Central memory CD8-positive, alpha-beta T cell (primary cell): ENCODE data around the gene PLEKHJ1.
A peak's percentile ranks its signal among the peaks of the same experiment; 100 is the strongest.

ENCODE experiments used
- ATAC-seq: fragments of 150-1000 bp; cut with Tn5 transposase; replicated peaks from 2 replicates; pipeline ENCODE4 v1.10.0; 2022; ENCODE audit warnings: mild to moderate bottlenecking, moderate FRiP score, moderate number of reproducible peaks; ENCODE audit not compliant: poor library complexity, severe bottlenecking; ENCODE audit errors: extremely low read depth
- DNase-seq, 2 donors: peaks; one replicate each; pipeline ENCODE4 v3.0.0; 2021; ENCODE audit warnings: low spot score in 2 of 2
- H3K27ac Mint-ChIP-seq: one replicate; pipeline ENCODE4 v1.8.0; 2022; ENCODE audit warnings: low read depth, mild to moderate bottlenecking, moderate library complexity, mixed read lengths
- H3K27me3 Mint-ChIP-seq: one replicate; pipeline ENCODE4 v1.8.0; 2022; ENCODE audit warnings: mixed read lengths
- H3K36me3 Mint-ChIP-seq: one replicate; pipeline ENCODE4 v1.8.0; 2022; ENCODE audit warnings: mild to moderate bottlenecking, moderate library complexity, mixed read lengths; ENCODE audit not compliant: insufficient read depth
- H3K4me1 Mint-ChIP-seq: one replicate; pipeline ENCODE4 v1.8.0; 2022; ENCODE audit warnings: mixed read lengths
- H3K4me3 Mint-ChIP-seq: one replicate; pipeline ENCODE4 v1.8.0; 2022; ENCODE audit warnings: mild to moderate bottlenecking, moderate library complexity, mixed read lengths
- H3K9me3 Mint-ChIP-seq: one replicate; pipeline ENCODE4 v1.8.0; 2022; ENCODE audit warnings: mixed read lengths

PLEKHJ1 gene

GRCh38 chr19:2232286-2233151 lies 3.6 kb downstream of the PLEKHJ1 start:
- Mint-ChIP-seq H3K9me3 (no peaks in the 10 kb centered on the region), H3K36me3 (peaks cover 33% of the 10 kb centered on the region), H3K27ac (peak overlapping the region; percentile 71), H3K4me1 (peaks cover 28% of the 10 kb centered on the region), H3K4me3 (no peak overlapping the region), H3K27me3 (no peaks in the 10 kb centered on the region)
- ATAC-seq (no peak), DNase-seq (no peak)

DNA sequence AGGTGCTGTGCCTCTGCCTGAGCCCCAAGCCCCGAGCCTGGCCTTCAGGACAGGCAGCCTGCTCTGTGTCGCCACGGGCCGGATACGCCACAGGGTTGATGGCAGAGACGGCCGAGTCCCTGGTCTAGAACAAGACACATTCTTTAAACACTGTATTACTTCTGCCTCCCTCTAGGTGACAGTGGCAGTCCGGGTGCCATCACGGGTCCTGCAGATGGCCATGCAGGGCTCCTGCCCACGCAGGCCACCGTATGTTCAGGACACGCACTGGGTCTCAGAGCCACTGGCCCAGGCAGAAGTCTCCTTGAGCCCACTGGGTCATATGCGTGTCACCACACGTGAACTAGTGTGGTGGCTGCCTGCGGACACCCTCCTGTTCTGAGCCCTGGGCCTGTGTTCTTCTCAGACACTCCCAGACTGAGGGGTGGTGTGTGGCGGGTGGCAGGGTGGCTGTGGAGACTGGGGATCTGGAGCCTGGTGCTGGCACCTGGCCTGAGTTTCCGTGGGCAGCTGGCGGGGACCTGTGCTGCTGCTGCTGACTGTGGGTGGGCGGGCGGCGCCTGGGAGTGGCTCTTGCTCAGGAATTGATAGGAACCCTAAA lies 4.4 kb downstream of the PLEKHJ1 start:
- Mint-ChIP-seq H3K4me3 (no peak overlapping the region), H3K36me3 (peaks cover 27% of the 10 kb centered on the region), H3K9me3 (no peaks in the 10 kb centered on the region), H3K4me1 (peaks cover 24% of the 10 kb centered on the region), H3K27me3 (no peaks in the 10 kb centered on the region), H3K27ac (peak overlapping the region; percentile 71)
- ATAC-seq (no peak), DNase-seq (no peak)

DNA sequence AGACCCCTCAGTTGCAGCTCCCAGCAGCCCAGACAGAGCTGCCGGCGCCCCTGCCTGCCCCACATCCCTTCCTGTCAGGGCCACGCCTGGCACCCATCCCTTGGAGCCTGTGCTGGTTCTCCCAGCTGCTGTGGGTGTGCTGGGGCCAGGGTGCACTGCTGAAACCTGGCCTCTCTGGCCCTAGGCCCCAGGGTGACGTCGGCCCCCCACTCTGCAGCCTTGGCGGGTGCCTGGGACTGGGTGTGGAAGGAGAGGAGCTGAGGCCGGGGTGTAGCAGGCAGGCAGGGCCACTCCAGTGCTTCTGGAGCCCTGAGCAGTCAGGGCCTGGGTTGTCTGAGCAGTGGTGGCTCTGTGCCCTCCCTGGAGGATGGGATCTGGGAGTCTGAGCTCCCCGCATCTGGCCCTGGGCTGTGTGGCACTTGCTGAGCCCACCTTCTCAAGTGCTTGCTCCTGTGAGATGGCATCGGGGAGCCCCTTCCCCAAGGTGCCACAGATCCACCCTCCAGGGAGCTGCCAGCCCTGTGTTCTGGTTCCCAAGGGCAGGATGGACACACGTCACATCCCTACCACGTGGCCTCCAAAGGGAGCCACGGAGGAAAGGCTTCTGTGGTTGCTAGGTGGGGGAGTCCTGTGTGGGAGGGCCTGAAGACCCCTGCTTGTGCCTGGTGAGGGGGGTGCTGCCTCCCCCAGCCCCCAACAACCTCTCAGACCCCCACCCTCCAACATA lies 5.2 kb downstream of the PLEKHJ1 start:
- peaks cover 17% of the 10 kb centered on the region for H3K4me1 Mint-ChIP-seq
- H3K36me3 Mint-ChIP-seq = peaks cover 20% of the 10 kb centered on the region
- H3K27ac Mint-ChIP-seq = no peak overlapping the region
- no peak for ATAC-seq
- H3K27me3 Mint-ChIP-seq = no peaks in the 10 kb centered on the region
- H3K4me3 Mint-ChIP-seq = no peak overlapping the region
- DNase-seq = no peak
- H3K9me3 Mint-ChIP-seq = no peaks in the 10 kb centered on the region

GRCh38 chr19:2230033-2230531 lies 6.0 kb downstream of the PLEKHJ1 start:
- Mint-ChIP-seq H3K9me3 (no peaks in the 10 kb centered on the region), H3K27ac (no peak overlapping the region), H3K27me3 (no peaks in the 10 kb centered on the region), H3K4me3 (no peak overlapping the region), H3K36me3 (peaks cover 22% of the 10 kb centered on the region), H3K4me1 (peaks cover 13% of the 10 kb centered on the region)
- DNase-seq (no peak), ATAC-seq (no peak)

DNA sequence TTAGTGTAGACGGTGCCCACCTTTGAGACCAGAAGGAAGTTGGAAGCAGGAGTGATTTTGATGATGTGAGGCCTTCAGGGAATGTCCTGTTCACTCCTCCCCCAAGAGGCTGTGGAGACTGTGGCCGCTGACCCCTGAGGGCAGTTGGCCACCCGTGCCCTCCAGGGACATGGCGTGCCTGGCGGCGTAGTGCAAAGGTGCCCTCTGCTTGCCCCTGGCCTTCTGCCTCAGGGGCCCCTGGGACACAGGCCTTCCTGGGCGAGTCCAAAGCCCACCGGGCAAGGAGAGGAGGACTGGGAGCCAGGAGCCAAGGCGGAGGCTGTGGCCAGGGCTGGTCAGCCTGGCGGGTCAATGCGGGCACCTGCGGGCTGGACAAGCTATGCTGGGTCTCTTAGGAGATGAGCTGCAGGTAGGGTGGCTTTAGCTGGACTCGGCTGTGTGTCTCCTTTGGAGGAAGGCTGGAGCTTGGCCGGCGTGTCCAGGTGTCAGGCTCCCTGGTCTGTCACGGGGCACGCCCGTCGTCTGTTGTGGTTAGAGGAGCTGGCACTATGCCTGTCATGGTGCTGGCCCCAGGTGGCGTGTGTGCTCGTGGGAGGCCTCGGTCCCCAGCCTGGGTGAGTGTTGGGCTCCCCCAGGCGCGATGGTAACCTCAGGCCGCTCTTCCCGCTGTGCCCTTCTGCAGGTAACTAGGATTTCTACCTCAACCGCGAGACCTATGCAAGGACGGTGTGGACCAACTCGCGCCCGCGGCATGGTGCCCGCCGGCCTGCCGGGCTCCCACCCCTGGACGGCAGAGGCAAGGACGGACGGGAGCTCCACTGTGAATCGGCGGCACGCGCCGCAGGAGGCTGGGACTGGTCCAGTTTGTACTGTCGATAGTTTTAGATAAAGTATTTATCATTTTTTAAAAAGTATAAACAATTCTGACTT lies 6.8 kb downstream of the PLEKHJ1 start:
- ATAC-seq (no peak), DNase-seq (no peak)
- no peaks in the 10 kb centered on the region for H3K9me3 Mint-ChIP-seq
- peaks cover 24% of the 10 kb centered on the region for H3K36me3 Mint-ChIP-seq
- no peak overlapping the region for H3K27ac Mint-ChIP-seq
- H3K4me3 Mint-ChIP-seq = no peak overlapping the region
- no peaks in the 10 kb centered on the region for H3K27me3 Mint-ChIP-seq
- H3K4me1 Mint-ChIP-seq = peaks cover 6% of the 10 kb centered on the region

- H3K27ac Mint-ChIP-seq = no peak overlapping the region
- no peak for ATAC-seq
Observed at GRCh38 chr19:2228157-2229030, 7.7 kb downstream of the PLEKHJ1 start.

GRCh38 chr19:2227415-2228156 lies 8.5 kb downstream of the PLEKHJ1 start:
- H3K36me3 Mint-ChIP-seq = peaks cover 21% of the 10 kb centered on the region
- H3K4me1 Mint-ChIP-seq = peaks cover 10% of the 10 kb centered on the region
- DNase-seq (no peak), ATAC-seq (no peak)
- no peak overlapping the region for H3K27ac Mint-ChIP-seq
- H3K27me3 Mint-ChIP-seq = no peaks in the 10 kb centered on the region
- H3K9me3 Mint-ChIP-seq = no peaks in the 10 kb centered on the region
- no peak overlapping the region for H3K4me3 Mint-ChIP-seq

More at GRCh38 chr19:2228157-2229030, 7.7 kb downstream of the PLEKHJ1 start:
- Mint-ChIP-seq H3K27me3 (no peaks in the 10 kb centered on the region), H3K4me1 (peaks cover 10% of the 10 kb centered on the region), H3K9me3 (no peaks in the 10 kb centered on the region), H3K36me3 (peaks cover 24% of the 10 kb centered on the region), H3K4me3 (no peak overlapping the region)
- no peak for DNase-seq

- no peaks in the 10 kb centered on the region for H3K9me3 Mint-ChIP-seq
- no peaks in the 10 kb centered on the region for H3K27me3 Mint-ChIP-seq
- H3K27ac Mint-ChIP-seq = no peak overlapping the region
- peaks cover 20% of the 10 kb centered on the region for H3K36me3 Mint-ChIP-seq
- H3K4me1 Mint-ChIP-seq = peaks cover 10% of the 10 kb centered on the region
- no peak overlapping the region for H3K4me3 Mint-ChIP-seq
- no peak for ATAC-seq
- no peak for DNase-seq
Observed at GRCh38 chr19:2226840-2227360, 9.2 kb downstream of the PLEKHJ1 start.

- Mint-ChIP-seq H3K4me1 (peaks cover 10% of the 10 kb centered on the region), H3K36me3 (peaks cover 20% of the 10 kb centered on the region), H3K27ac (no peak overlapping the region), H3K4me3 (no peak overlapping the region), H3K9me3 (no peaks in the 10 kb centered on the region), H3K27me3 (no peaks in the 10 kb centered on the region)
- DNase-seq (no peak), ATAC-seq (no peak)
Observed at GRCh38 chr19:2226051-2226839, 9.9 kb downstream of the PLEKHJ1 start.

- Mint-ChIP-seq H3K4me3 (no peak overlapping the region), H3K27ac (no peak overlapping the region), H3K36me3 (peaks cover 20% of the 10 kb centered on the region), H3K27me3 (no peaks in the 10 kb centered on the region), H3K9me3 (no peaks in the 10 kb centered on the region), H3K4me1 (peaks cover 10% of the 10 kb centered on the region)
- DNase-seq (no peak), ATAC-seq (no peak)
Observed at GRCh38 chr19:2225415-2226050, 10.6 kb downstream of the PLEKHJ1 start.
